Naive thymus-derived CD4-positive, alpha-beta T cell (primary cell): Measurements from ENCODE around the gene USP48. TPM values are rescaled to one million over a fixed set of nuclear protein-coding genes. Genes with fewer than 3 reads are reported as not detected.

Source experiments
- ATAC-seq: fragments of 150-1000 bp; cut with Tn5 transposase; 2 replicates; pipeline ENCODE4 v1.10.0; 2021; ENCODE audit warnings: mild to moderate bottlenecking, moderate library complexity
- CTCF ChIA-PET: fragments of 350-600 bp; sonication (Branson Sonifier 250); formaldehyde crosslinking; loops from one replicate; lab custom pipeline; 2021; ENCODE audit warnings: antibody characterized with exemption; lab: Charles Lee
- POLR2A ChIA-PET: fragments of 350-600 bp; sonication (Branson Sonifier 250); formaldehyde crosslinking; loops from one replicate; lab custom pipeline; 2021; ENCODE audit warnings: antibody characterized with exemption, inconsistent platforms; lab: Charles Lee
- DNase-seq, 9 donors: peaks; one replicate each; pipeline versions ENCODE4 v3.0.0 to v3.0.0-alpha.2; 2020 to 2022; ENCODE audit warnings: mixed read lengths in 1 of 9
- H3K27ac ChIP-seq: one replicate; pipeline ENCODE4 v1.7.0; 2013; ENCODE audit warnings: mild to moderate bottlenecking, low read depth, low read length, moderate library complexity
- H3K27me3 ChIP-seq, 2 donors: one replicate each; pipeline ENCODE4 v1.7.0; 2013; ENCODE audit warnings: low read length in 2 of 2, mild to moderate bottlenecking in 2 of 2, moderate library complexity in 2 of 2; ENCODE audit not compliant: control insufficient read depth in 2 of 2, insufficient read depth in 2 of 2
- H3K36me3 ChIP-seq, 3 experiments: 1 replicate in 2 of 3; 2 replicates in 1 of 3; pipeline ENCODE4 v1.7.0; 2013; ENCODE audit warnings: low read length in 3 of 3, mild to moderate bottlenecking in 3 of 3, moderate library complexity in 1 of 3; ENCODE audit not compliant: insufficient read depth in 3 of 3, control insufficient read depth in 2 of 3
- H3K4me1 ChIP-seq, 2 donors: one replicate each; pipeline ENCODE4 v1.7.0; 2013; ENCODE audit warnings: low read length in 2 of 2, mild to moderate bottlenecking in 2 of 2, moderate library complexity in 1 of 2; ENCODE audit not compliant: control insufficient read depth in 2 of 2, insufficient read depth in 2 of 2
- H3K4me3 ChIP-seq: 2 replicates; pipeline ENCODE4 v1.7.0; 2013; ENCODE audit warnings: mild to moderate bottlenecking, low read length
- H3K9me3 ChIP-seq, 3 experiments: 1 replicate in 2 of 3; 2 replicates in 1 of 3; pipeline ENCODE4 v1.7.0; 2013; ENCODE audit warnings: low read length in 3 of 3; ENCODE audit not compliant: control insufficient read depth in 2 of 3
- H3K27ac Mint-ChIP-seq, 9 donors: one replicate each; pipeline ENCODE4 v1.8.0; 2020 to 2022; ENCODE audit warnings: mixed read lengths in 9 of 9, mild to moderate bottlenecking in 8 of 9, moderate library complexity in 5 of 9, inconsistent platforms in 2 of 9
- H3K27me3 Mint-ChIP-seq, 5 donors: one replicate each; pipeline ENCODE4 v1.8.0; 2021 to 2022; ENCODE audit warnings: mixed read lengths in 5 of 5, mild to moderate bottlenecking in 1 of 5
- H3K36me3 Mint-ChIP-seq, 5 donors: one replicate each; pipeline ENCODE4 v1.8.0; 2020 to 2022; ENCODE audit warnings: mixed read lengths in 5 of 5, mild to moderate bottlenecking in 3 of 5, inconsistent platforms in 1 of 5
- H3K4me1 Mint-ChIP-seq, 7 donors: one replicate each; pipeline ENCODE4 v1.8.0; 2020 to 2022; ENCODE audit warnings: mixed read lengths in 7 of 7, mild to moderate bottlenecking in 3 of 7, inconsistent platforms in 1 of 7
- H3K4me3 Mint-ChIP-seq, 10 donors: one replicate each; pipeline ENCODE4 v1.8.0; 2020 to 2022; ENCODE audit warnings: mild to moderate bottlenecking in 10 of 10, mixed read lengths in 10 of 10, moderate library complexity in 6 of 10, inconsistent platforms in 2 of 10
- H3K9me3 Mint-ChIP-seq, 11 donors: one replicate each; pipeline ENCODE4 v1.8.0; 2020 to 2022; ENCODE audit warnings: mixed read lengths in 11 of 11, mild to moderate bottlenecking in 4 of 11, inconsistent platforms in 1 of 11, moderate library complexity in 1 of 11
- intact Hi-C, 2 donors: fragments of 100-400 bp; cut with micrococcal nuclease; formaldehyde crosslinking; loops; one replicate each; pipeline ENCODE4 v1.15.1; 2023
- polyA plus RNA-seq, 2 donors: library from polyadenylated mRNA; unstranded; fragments of 300-500 nt; fragmentation: Illumina TruSeq; gene quantifications; one replicate each; pipeline ENCODE4 v1.2.3, GENCODE V29; 2021
- total RNA-seq, 6 experiments: library from RNA in 5 of 6; stranded (reverse) in 5 of 6; gene quantifications; 1 replicate in 5 of 6; 2 replicates in 1 of 6; pipeline ENCODE4 v1.2.3 and lab custom pipeline; 2021 to 2026

USP48 gene, protein sequence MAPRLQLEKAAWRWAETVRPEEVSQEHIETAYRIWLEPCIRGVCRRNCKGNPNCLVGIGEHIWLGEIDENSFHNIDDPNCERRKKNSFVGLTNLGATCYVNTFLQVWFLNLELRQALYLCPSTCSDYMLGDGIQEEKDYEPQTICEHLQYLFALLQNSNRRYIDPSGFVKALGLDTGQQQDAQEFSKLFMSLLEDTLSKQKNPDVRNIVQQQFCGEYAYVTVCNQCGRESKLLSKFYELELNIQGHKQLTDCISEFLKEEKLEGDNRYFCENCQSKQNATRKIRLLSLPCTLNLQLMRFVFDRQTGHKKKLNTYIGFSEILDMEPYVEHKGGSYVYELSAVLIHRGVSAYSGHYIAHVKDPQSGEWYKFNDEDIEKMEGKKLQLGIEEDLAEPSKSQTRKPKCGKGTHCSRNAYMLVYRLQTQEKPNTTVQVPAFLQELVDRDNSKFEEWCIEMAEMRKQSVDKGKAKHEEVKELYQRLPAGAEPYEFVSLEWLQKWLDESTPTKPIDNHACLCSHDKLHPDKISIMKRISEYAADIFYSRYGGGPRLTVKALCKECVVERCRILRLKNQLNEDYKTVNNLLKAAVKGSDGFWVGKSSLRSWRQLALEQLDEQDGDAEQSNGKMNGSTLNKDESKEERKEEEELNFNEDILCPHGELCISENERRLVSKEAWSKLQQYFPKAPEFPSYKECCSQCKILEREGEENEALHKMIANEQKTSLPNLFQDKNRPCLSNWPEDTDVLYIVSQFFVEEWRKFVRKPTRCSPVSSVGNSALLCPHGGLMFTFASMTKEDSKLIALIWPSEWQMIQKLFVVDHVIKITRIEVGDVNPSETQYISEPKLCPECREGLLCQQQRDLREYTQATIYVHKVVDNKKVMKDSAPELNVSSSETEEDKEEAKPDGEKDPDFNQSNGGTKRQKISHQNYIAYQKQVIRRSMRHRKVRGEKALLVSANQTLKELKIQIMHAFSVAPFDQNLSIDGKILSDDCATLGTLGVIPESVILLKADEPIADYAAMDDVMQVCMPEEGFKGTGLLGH
- total RNA-seq (100 to 1,000 TPM in 2 of 5 experiments, 10 to 100 TPM in 3; 74.7 to 107 (median 83.9) TPM), polyA plus RNA-seq (10 to 100 TPM; 34.8 to 39.1 TPM), total RNA-seq (lab: John Stamatoyannopoulos, UW) (101 reads per million, percentile 84 among the genes with 10 or more reads in this experiment)

DNA sequence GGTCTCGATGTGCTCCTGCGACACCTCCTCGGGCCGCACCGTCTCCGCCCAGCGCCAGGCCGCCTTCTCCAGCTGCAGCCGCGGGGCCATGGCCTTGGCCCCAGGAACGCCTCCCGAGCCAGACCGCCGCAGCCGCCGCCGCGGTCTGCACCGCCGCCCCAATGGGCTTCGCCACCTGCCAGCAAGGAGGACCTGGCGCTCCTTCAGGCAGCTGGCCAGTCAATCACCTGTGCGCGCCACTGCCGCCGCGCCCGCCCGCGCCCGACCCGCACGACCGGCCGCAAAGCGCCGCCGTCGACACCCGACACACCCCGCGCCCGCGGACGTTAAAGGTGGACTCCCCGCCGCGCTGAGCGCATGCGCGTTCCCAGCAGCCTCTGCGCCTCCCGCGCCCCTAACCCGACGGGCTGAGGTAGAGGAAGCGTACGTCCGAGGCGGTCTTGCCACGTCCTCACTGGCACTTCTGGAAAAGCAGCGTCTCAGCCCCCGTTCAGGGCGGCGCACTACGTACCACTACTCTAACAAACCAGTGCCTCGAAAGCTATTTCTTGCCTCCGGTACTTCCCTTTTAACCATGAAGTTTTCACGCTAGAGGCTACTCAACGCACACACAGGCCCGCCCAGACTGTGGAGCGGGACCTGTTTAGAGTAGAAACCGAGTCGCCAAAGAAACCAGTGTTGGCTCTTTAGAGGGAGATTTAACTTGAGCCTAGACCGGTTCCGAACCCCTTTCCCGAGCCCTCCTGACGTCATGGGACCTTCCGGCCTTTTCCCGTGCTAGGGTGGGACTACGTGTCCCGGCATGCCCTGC is at the start of gene USP48:
Gene USP48, minus strand, starts transcription at position 282 of the 811 bp plus-strand sequence. Its CDS starts 192 bp downstream, at position 90.
- H3K27ac ChIP-seq = peak within 1 kb of the TSS; percentile 99
- peak within 1 kb of the TSS; percentile 93 for H3K4me3 ChIP-seq
- no peaks in the 10 kb centered on the region for H3K9me3 Mint-ChIP-seq
- peaks cover 0 to 4% (median 0%) of the 10 kb centered on the region in 5 donors for H3K36me3 Mint-ChIP-seq
- ChIA-PET CTCF (no interaction called here), POLR2A (interaction anchor here (0.6 to 3.5 kb wide), 16 partner anchors 12 to 1149 kb away, joined by 3 to 24 read pairs (median 4); partner anchors contain the start of gene CDC42)
- no peaks in the 10 kb centered on the region for H3K27me3 ChIP-seq
- H3K4me1 Mint-ChIP-seq = peaks cover 19 to 40% (median 34%) of the 10 kb centered on the region in 7 donors
- peaks cover 0 to 10% (median 0%) of the 10 kb centered on the region in 3 experiments for H3K36me3 ChIP-seq
- ATAC-seq (peak; percentile 92), DNase-seq (peak; percentile 95 to 98 (median 97))
- intact Hi-C loops = loop anchor here (1.0 to 10.0 kb wide), 15 partner anchors 36 to 1900 kb away; partner anchors contain the start of genes CDC42 (in 2 of the 2), ZBTB40 (in 2 of the 2), EIF4G3 (in 1 of the 2) and HNRNPR (in 1 of the 2)
- H3K27me3 Mint-ChIP-seq = peaks cover 0 to 9% (median 0%) of the 10 kb centered on the region in 5 donors
- peaks cover 19 to 23% of the 10 kb centered on the region in 2 donors for H3K4me1 ChIP-seq
- no peaks in the 10 kb centered on the region for H3K9me3 ChIP-seq
- H3K27ac Mint-ChIP-seq = peak within 1 kb of the TSS; percentile 99 to 100 (median 100)
- H3K4me3 Mint-ChIP-seq = peak within 1 kb of the TSS; percentile 92 to 99 (median 98)

- Mint-ChIP-seq H3K4me1 (peaks cover 0 to 2% (median 0%) of the 10 kb centered on the region in 7 donors), H3K4me3 (no peak overlapping the region), H3K27ac (no peak overlapping the region), H3K36me3 (peaks cover 19 to 25% (median 24%) of the 10 kb centered on the region in 5 donors), H3K9me3 (peaks cover 5 to 25% (median 12%) of the 10 kb centered on the region in 11 donors), H3K27me3 (no peaks in the 10 kb centered on the region)
- Histone ChIP-seq H3K4me1 (no peaks in the 10 kb centered on the region), H3K9me3 (peaks cover 0 to 21% (median 0%) of the 10 kb centered on the region in 3 experiments), H3K4me3 (no peak overlapping the region), H3K36me3 (peaks cover 0 to 30% (median 0%) of the 10 kb centered on the region in 3 experiments), H3K27ac (no peak overlapping the region), H3K27me3 (no peaks in the 10 kb centered on the region)
- DNase-seq (no peak), ATAC-seq (no peak)
- CTCF ChIA-PET = interaction anchor here (0.5 kb wide), 1 partner anchor 30 kb away, joined by 4 read pairs; no protein-coding TSS in a partner anchor
- POLR2A ChIA-PET = no interaction called here
- intact Hi-C loops = no loop called here
Measured at GRCh38 chr1:21831454-21831970, 48.6 kb upstream of the USP48 start.

DNA sequence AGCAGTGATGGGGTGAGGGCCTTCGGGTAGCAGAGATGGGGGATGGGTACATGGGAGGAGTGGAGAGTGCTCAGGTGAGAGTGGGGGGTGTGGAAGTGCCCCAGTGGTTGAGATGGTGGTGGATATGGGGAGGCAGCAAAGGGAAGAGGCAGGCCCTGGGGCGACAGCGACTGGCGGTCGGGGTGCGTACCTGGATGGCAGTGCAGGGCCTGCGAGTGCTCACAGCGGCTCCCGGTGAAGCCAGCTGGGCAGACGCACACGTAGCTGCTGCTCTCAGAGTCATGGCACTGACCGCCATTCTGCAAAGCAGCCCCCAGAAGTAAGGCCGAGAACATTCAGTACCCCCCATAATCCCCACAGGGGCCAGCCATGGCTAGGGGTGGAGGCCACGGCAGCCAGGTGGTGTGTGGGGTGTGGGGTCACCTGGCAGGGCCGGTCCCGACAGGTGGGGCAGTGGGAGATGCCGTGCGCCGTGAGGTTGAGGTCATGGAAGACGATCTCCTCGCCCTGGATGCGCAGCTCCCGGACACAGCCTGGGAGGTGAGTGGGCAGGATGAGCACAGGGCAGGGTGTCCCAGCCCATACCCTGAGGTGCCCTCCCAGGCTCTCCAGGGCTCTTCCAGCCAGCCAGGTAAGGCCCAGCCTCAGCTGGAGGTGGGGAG is 48.0 kb upstream of the USP48 start:
- ChIA-PET POLR2A (no interaction called here), CTCF (interaction anchor here (0.5 kb wide), 1 partner anchor 31 kb away, joined by 4 read pairs; no protein-coding TSS in a partner anchor)
- H3K36me3 Mint-ChIP-seq = peaks cover 19 to 25% (median 24%) of the 10 kb centered on the region in 5 donors
- no peak overlapping the region for H3K4me3 ChIP-seq
- H3K27ac ChIP-seq = no peak overlapping the region
- no peaks in the 10 kb centered on the region for H3K4me1 ChIP-seq
- H3K27me3 Mint-ChIP-seq = no peaks in the 10 kb centered on the region
- no peak overlapping the region for H3K27ac Mint-ChIP-seq
- ATAC-seq (peak; percentile 22), DNase-seq (no peak)
- no peaks in the 10 kb centered on the region for H3K27me3 ChIP-seq
- H3K36me3 ChIP-seq = peaks cover 0 to 30% (median 0%) of the 10 kb centered on the region in 3 experiments
- H3K4me3 Mint-ChIP-seq = no peak overlapping the region
- H3K9me3 ChIP-seq = peaks cover 0 to 21% (median 0%) of the 10 kb centered on the region in 3 experiments
- peaks cover 5 to 25% (median 12%) of the 10 kb centered on the region in 11 donors for H3K9me3 Mint-ChIP-seq
- intact Hi-C loops = no loop called here
- peaks cover 0 to 2% (median 0%) of the 10 kb centered on the region in 7 donors for H3K4me1 Mint-ChIP-seq

- POLR2A ChIA-PET = no interaction called here
- CTCF ChIA-PET = no interaction called here
- Histone ChIP-seq H3K4me3 (no peak overlapping the region), H3K4me1 (no peaks in the 10 kb centered on the region), H3K27me3 (no peaks in the 10 kb centered on the region), H3K9me3 (peaks cover 0 to 14% (median 0%) of the 10 kb centered on the region in 3 experiments), H3K27ac (no peak overlapping the region), H3K36me3 (peaks cover 0 to 18% (median 0%) of the 10 kb centered on the region in 3 experiments)
- intact Hi-C loops = no loop called here
- no peak overlapping the region for H3K4me3 Mint-ChIP-seq
- H3K36me3 Mint-ChIP-seq = peaks cover 10 to 13% (median 13%) of the 10 kb centered on the region in 5 donors
- peaks cover 0 to 2% (median 0%) of the 10 kb centered on the region in 7 donors for H3K4me1 Mint-ChIP-seq
- H3K27me3 Mint-ChIP-seq = no peaks in the 10 kb centered on the region
- no peak for ATAC-seq
- no peak for DNase-seq
- H3K27ac Mint-ChIP-seq = no peak overlapping the region
- peaks cover 2 to 13% (median 7%) of the 10 kb centered on the region in 11 donors for H3K9me3 Mint-ChIP-seq
Measured at GRCh38 chr1:21829294-21829693, 46.3 kb upstream of the USP48 start.

DNA sequence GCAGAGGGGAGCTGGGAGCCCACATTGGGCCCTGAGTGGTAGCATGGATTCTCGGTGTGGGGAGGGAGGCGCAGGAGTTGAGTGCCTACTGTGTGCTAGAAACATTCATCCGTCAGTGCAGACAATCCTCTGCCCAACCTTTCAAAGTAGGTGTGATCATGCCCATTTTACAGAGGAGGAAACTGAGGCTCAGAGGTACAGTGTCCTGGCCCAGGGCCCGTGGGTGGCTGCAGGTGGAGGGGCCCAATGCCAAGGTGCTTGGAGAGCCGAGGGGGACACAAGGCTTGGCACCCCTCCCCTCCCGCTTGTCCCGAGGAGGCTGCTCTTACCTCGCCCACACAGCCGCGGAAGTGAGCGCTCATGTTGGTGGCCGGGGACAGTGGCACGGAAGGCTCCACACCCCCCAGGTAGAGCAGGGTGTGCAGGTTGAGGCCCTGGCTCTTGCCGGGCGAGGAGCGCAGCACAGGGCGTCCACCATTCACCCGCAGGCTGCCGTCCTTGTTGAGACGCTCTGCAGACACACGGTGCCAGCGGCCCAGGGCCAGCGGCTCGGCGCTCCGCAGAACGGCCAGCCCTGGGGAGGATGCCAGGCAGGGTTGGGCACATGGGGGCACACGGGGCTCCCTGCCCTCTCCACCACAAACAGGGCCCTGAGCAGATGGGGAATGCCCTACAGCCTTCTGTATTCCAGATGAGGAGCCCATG is 45.7 kb upstream of the USP48 start:
- POLR2A ChIA-PET = no interaction called here

More for the DNA sequence above, 45.7 kb upstream of the USP48 start:
- no peak overlapping the region for H3K27ac Mint-ChIP-seq
- H3K4me3 ChIP-seq = no peak overlapping the region
- H3K4me1 ChIP-seq = no peaks in the 10 kb centered on the region
- intact Hi-C loops = no loop called here
- H3K9me3 ChIP-seq = peaks cover 0 to 8% (median 0%) of the 10 kb centered on the region in 3 experiments
- H3K27me3 ChIP-seq = no peaks in the 10 kb centered on the region
- peaks cover 0 to 2% (median 0%) of the 10 kb centered on the region in 7 donors for H3K4me1 Mint-ChIP-seq
- peaks cover 0 to 2% (median 0%) of the 10 kb centered on the region in 5 donors for H3K27me3 Mint-ChIP-seq
- H3K36me3 Mint-ChIP-seq = peaks cover 4 to 7% (median 6%) of the 10 kb centered on the region in 5 donors
- H3K4me3 Mint-ChIP-seq = no peak overlapping the region
- peaks cover 0 to 7% (median 3%) of the 10 kb centered on the region in 11 donors for H3K9me3 Mint-ChIP-seq
- CTCF ChIA-PET = interaction anchor here (0.7 kb wide), 1 partner anchor 47 kb away, joined by 3 read pairs; no protein-coding TSS in a partner anchor
- ATAC-seq (no peak), DNase-seq (no peak)
- peaks cover 0 to 12% (median 0%) of the 10 kb centered on the region in 3 experiments for H3K36me3 ChIP-seq
- H3K27ac ChIP-seq = no peak overlapping the region
